Adipocyte (in vitro differentiated cells): Measurements from ENCODE around the gene NFIA.
"Not testable (repeated sequence)": the region's sequence is repeated elsewhere in the genome, so short reads cannot be mapped to it uniquely, and the experiment has no call there.

Experiments
- DNase-seq: peaks from one replicate; pipeline ENCODE4 v3.0.0-alpha.2; 2015; ENCODE audit warnings: low read depth
- H3K27me3 ChIP-seq: replicated peaks from 2 replicates; pipeline ENCODE4 v1.7.0; 2013; ENCODE audit warnings: mild to moderate bottlenecking, low read length, moderate library complexity; ENCODE audit not compliant: control insufficient read depth, insufficient read depth
- H3K36me3 ChIP-seq: 2 replicates; pipeline ENCODE4 v1.7.0; 2013; ENCODE audit warnings: low read length, mild to moderate bottlenecking, moderate library complexity; ENCODE audit not compliant: control insufficient read depth, insufficient read depth, severe bottlenecking
- H3K4me1 ChIP-seq: 2 replicates; pipeline ENCODE4 v1.7.0; 2013; ENCODE audit warnings: mild to moderate bottlenecking, low read length, moderate library complexity; ENCODE audit not compliant: control insufficient read depth, insufficient read depth
- H3K4me3 ChIP-seq: 2 replicates; pipeline ENCODE4 v1.7.0; 2013; ENCODE audit warnings: mild to moderate bottlenecking, low read length, moderate library complexity
- H3K9ac ChIP-seq: 2 replicates; pipeline ENCODE4 v1.7.0; 2013; ENCODE audit warnings: mild to moderate bottlenecking, low read length, moderate library complexity
- H3K9me3 ChIP-seq: 2 replicates; pipeline ENCODE4 v1.7.0; 2013; ENCODE audit warnings: mild to moderate bottlenecking, low read length, moderate library complexity; ENCODE audit not compliant: control insufficient read depth

Gene NFIA

DNA sequence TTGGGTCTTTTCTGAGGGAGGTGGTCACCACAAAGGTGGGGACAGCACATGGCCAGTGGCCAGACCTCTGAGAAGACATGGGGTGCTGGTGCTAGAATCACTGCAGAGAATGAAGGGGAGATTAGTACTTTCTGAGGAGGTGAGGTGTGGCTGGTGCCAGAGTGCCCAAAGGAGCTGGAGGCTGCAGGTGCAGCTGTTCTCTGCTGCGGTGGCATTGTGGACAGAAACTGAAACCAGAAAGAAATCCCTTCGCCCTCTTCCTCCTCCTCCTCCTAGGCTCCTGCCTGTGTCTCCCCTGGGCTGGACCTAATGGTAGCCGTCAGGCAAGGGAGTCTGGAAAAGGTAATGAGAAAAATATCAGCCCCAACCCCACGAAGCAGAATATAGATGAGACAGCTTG is 380.9 kb downstream of the NFIA start:
- Histone ChIP-seq H3K9ac (no peak overlapping the region), H3K9me3 (no peaks in the 10 kb centered on the region)
- no peak for DNase-seq

DNA sequence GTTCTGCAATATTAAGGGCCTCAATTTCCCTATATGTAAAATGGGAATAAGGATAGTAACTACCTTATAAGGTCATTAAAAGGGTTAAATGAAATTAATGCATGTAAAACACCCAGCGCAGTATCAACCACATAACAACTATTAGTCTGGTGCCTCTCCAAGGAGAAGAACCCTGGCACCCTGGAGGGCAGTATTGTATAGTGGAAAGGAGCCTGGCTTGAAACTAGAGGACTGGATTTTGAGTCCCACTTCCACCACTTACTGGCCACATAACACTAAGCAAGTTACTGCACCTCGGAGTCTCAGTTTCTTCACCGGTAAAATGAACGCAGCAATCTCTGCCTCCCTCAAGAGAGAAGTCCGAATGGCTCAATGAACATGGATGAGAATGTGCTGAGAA is 385.5 kb downstream of the NFIA start:
- H3K9me3 ChIP-seq, H3K36me3 ChIP-seq, H3K4me3 ChIP-seq, DNase-seq, H3K9ac ChIP-seq, H3K27me3 ChIP-seq: not testable (repeated sequence)
- H3K4me1 ChIP-seq: peaks cover 18% of the 10 kb centered on the region

More for the DNA sequence above, 380.9 kb downstream of the NFIA start:
- no peak overlapping the region for H3K4me3 ChIP-seq
- H3K4me1 ChIP-seq: no peaks in the 10 kb centered on the region
- H3K36me3 ChIP-seq: no peaks in the 10 kb centered on the region
- no peaks in the 10 kb centered on the region for H3K27me3 ChIP-seq

DNA sequence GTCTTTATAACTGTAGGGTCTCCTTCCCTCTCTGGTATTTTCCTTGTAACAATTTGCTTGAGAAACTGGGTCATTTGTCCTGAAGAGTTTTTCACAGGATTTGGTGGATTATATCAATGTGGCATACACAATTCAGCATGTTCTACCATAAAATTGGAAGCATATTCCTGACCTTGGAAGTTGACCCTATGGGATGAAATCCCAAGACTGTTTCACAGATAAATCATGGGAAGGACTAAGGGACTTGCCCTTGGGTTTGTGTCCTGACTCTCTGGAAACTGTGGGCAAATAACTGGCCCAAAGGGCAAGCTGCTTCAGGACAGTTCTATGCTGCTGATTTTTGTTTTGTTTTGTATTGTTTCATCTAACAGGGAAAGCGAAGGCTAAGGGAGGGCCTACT is 387.0 kb downstream of the NFIA start:
- H3K4me1 ChIP-seq: peaks cover 23% of the 10 kb centered on the region
- DNase-seq: no peak
- H3K4me3 ChIP-seq: no peak overlapping the region
- H3K27me3 ChIP-seq: no peaks in the 10 kb centered on the region
- H3K9ac ChIP-seq: peak overlapping the region; percentile 54
- no peaks in the 10 kb centered on the region for H3K36me3 ChIP-seq
- H3K9me3 ChIP-seq: no peaks in the 10 kb centered on the region

DNA sequence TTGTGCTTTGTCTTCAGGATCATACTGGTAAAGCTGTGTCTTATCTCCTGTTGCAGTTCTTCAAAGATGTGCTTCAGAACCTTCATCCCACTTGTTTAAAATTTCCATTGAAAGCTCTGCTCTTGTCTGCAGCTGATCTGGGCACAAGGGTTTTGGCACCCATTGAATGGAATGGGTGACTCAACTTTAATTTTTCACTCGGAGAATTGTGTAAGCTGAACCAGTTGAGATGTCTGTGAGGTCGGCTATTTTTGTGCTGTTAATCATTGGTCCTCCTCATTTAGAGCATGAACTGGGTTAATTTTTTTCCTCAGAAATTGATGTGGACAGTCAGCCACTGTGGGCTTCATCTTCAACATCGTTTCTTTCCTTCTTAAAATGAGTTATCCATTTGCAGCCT is 390.5 kb downstream of the NFIA start:
- no peaks in the 10 kb centered on the region for H3K27me3 ChIP-seq
- no peaks in the 10 kb centered on the region for H3K9me3 ChIP-seq
- DNase-seq: peak; percentile 39
- H3K4me1 ChIP-seq: peaks cover 23% of the 10 kb centered on the region
- H3K36me3 ChIP-seq: no peaks in the 10 kb centered on the region
- no peak overlapping the region for H3K9ac ChIP-seq
- H3K4me3 ChIP-seq: no peak overlapping the region

DNA sequence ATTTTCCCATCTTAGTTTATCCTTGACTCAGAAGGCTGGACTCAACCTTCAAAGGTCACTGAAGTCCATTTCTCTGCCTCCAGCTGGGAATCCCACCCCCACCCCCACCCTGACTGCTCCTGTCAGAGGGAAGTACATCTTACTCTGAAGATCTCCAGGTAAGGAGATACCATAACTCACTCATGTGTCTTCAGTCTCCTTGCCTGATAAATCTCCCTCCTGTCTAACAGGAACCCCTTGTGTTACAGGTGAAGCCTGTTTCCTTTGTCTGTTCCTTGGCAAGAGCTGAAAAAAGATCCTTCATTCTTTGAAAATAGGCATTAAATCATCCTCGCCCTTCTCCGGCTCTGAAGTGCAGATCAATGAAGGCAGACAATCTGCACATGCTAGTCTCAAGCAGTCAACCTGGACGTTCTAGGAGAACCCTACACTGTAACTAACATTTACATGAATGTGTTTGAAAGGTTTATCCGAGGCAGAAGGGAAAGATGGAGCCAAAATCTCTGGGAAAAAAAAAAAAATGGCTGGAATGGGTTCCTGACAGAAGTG is 392.0 kb downstream of the NFIA start:
- Histone ChIP-seq H3K36me3 (no peaks in the 10 kb centered on the region), H3K9ac (no peak overlapping the region), H3K4me1 (peaks cover 16% of the 10 kb centered on the region), H3K4me3 (no peak overlapping the region), H3K9me3 (no peaks in the 10 kb centered on the region), H3K27me3 (no peaks in the 10 kb centered on the region)
- DNase-seq: no peak

DNA sequence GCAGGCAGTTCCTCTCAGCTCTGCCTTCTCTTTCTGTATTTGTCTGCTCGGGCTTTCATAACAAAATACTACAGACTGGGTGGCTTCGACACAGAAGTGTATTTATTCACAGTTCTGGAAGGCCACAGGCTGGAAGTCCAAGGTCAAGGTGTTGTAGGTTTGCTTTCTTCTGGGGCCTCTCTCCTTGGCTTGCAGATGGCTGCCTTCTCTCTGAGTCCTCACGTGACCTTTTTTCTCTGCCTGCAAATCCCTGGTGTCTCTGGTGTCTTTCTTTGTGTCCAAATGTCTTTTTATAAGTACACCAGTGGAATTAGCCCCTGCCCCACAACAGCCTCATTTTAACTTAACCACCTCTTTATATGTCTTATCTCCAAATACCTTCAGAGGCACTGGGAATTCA is 392.6 kb downstream of the NFIA start:
- peaks cover 12% of the 10 kb centered on the region for H3K4me1 ChIP-seq
- DNase-seq: no peak
- no peaks in the 10 kb centered on the region for H3K9me3 ChIP-seq
- H3K36me3 ChIP-seq: no peaks in the 10 kb centered on the region
- no peaks in the 10 kb centered on the region for H3K27me3 ChIP-seq
- H3K4me3 ChIP-seq: no peak overlapping the region
- no peak overlapping the region for H3K9ac ChIP-seq

DNA sequence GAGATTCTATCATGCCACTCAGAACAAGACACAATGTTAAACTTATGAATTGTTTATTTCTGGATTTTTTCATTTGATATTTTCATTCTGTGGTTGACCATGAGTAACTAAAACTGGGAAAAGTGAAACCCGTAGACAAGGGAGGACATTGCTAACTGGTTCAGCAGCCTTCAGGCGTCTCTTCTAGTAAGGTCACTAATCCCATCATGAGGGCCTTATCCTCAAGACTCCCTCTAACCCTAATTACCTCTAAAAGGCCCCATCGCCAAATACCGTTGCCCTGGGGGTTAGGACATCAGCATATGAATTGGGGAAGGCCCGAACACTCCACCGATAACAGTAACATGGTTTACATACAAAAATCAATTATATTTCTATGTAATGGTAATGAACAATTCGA is 394.9 kb downstream of the NFIA start:
- no peaks in the 10 kb centered on the region for H3K9me3 ChIP-seq
- no peak overlapping the region for H3K4me3 ChIP-seq
- no peak for DNase-seq
- H3K36me3 ChIP-seq: no peaks in the 10 kb centered on the region
- H3K9ac ChIP-seq: no peak overlapping the region
- H3K27me3 ChIP-seq: no peaks in the 10 kb centered on the region
- H3K4me1 ChIP-seq: peaks cover 25% of the 10 kb centered on the region

DNA sequence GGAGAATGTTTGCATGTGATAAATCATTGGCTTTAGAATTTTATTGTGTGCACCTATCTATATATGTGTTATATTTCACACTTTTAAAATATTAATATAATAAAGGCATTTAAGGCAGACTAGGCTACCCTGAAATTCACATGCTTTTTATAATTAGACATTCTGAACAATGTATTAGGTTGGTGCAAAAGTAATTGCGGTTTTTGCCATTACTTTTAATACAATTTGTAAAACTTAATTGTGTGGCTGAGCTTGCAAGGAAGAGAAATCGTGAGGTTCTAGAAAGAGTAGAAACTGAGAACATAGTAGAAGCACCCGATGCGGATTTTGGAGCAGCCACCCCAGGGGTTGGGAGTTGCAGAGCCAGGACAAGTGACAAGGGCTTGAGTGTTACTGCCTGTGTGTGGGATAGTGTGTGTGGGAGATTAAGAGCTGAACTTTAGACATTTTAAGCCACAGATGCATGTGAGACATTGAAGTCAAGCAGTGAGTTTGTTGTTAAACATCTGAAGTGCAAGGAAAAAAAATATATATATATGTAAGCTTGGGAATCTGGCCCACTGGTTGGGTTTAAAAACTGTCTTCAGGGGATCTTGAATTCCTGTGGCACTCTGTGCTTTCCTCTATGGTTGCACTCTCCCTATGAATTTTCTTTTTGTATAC is 398.0 kb downstream of the NFIA start:
- Histone ChIP-seq H3K36me3 (no peaks in the 10 kb centered on the region), H3K9me3 (no peaks in the 10 kb centered on the region), H3K27me3 (peaks cover 11% of the 10 kb centered on the region), H3K4me1 (peaks cover 19% of the 10 kb centered on the region), H3K9ac (no peak overlapping the region), H3K4me3 (no peak overlapping the region)
- DNase-seq: no peak

DNA sequence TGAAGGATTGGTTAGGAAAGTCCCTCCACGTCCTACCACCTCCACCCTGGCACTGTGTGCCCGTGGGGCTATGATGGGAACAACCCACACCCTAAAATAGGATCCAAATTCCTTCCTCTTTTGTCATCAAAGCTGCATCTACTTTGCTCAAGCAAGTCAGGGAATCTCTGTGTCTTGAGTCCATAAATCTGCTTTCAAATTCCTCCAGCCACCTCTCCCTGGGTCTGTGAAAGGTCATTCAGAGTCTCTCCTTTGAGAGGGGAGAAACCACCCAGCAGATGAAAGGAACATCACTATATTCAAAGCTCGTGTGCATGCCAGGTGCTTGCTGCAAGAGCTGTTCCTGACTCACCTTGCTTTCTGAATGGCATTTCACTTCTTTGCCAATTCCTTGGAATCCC is 399.0 kb downstream of the NFIA start:
- no peaks in the 10 kb centered on the region for H3K9me3 ChIP-seq
- DNase-seq: peak; percentile 36
- H3K36me3 ChIP-seq: no peaks in the 10 kb centered on the region
- peaks cover 11% of the 10 kb centered on the region for H3K27me3 ChIP-seq
- no peak overlapping the region for H3K9ac ChIP-seq
- H3K4me3 ChIP-seq: no peak overlapping the region
- peaks cover 19% of the 10 kb centered on the region for H3K4me1 ChIP-seq

DNA sequence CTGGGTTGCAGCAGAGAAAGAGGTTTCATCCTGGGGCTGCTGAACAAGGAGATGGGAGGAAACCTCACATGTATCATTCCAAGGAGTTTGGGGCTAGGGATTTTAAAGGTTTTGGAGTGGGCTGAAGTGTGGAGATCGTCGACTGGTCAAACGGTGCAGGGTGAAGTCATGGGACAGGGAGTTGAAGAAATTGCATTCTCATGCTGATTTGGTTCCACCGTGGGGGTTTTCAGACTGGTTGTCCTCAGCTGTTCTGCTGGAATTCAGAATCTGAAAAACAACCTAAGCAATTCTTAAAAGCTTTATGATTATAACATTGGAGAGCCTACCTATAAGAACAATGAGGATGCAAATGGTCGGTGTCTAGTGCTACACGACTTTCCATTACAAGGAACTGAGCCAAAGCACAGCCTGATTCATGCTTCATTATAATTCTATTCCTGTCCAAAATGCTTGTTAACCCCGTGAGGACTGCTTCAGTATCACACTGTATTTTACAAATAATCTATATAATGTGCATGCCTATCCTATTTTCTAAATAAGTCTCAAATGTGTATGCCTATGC is 399.9 kb downstream of the NFIA start:
- Histone ChIP-seq H3K36me3 (no peaks in the 10 kb centered on the region), H3K9ac (no peak overlapping the region), H3K4me1 (peaks cover 19% of the 10 kb centered on the region), H3K9me3 (no peaks in the 10 kb centered on the region), H3K4me3 (no peak overlapping the region), H3K27me3 (peaks cover 11% of the 10 kb centered on the region)
- DNase-seq: no peak

DNA sequence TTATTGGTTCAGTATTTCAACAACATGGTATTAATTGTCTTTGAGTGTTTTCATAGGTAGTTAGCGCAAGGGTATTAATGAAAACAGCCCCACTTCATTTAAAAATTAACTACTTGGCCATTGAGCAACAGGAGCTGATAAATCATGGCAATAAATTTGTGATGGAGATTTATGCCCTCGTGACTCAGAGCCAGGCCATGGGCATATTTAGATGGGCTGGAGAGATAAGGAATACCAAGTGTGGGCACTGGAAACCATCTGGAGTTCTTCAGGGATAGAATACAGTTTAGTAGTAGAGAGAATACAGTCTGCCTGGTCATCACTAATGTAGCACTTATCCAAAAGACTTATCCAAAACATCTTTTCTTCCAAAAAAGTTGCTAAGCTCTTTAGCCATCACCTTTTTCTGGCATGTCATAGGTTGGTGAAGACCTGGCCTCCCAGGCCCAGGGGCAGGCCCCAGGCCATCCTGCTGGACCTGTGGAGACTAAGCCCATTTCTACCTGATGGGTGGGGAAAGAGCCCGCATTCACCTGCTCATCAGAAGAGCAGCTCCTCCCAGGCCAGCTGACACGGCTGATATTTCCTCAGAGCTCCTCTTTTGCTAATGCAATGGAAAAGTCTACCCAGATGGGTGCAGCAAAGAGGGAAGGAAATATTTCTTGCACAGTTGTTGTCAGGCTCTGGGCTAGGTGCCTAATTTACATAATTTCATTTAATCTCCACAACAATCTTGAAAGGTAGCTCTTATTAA is 404.6 kb downstream of the NFIA start:
- Histone ChIP-seq H3K4me1 (peaks cover 19% of the 10 kb centered on the region), H3K9me3 (no peaks in the 10 kb centered on the region)
- no peak for DNase-seq

More for the DNA sequence above, 404.6 kb downstream of the NFIA start:
- Histone ChIP-seq H3K9ac (no peak overlapping the region), H3K27me3 (peaks cover 11% of the 10 kb centered on the region), H3K36me3 (no peaks in the 10 kb centered on the region), H3K4me3 (no peak overlapping the region)
